Effector CD8-positive, alpha-beta T cell (primary cell): ENCODE results near the gene NPB.

Experiments used
- DNase-seq: peaks from one replicate; lab custom pipeline; 2025; lab: John Stamatoyannopoulos, UW

The NPB gene

DNA sequence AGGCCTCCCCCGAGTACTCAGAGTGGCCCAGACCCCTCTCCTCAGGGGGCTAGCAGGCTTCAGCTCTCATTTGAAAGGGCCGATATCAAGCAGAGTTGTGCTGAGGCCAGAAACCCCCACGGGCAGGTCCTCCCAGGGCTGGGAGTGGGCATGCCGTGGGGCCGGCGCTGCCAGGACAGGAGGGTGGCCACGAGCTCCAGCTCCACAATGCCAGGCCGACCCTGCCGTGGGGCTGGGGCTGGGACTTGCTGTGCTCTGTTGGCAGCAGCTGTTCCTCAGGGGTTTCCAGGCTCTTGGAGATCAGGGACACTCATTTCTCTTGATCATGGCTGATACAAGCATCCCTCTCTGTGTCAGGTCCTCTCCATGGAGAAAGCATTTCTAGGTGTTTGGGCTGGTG is 3.2 kb upstream of the NPB start:
- DNase-seq = no peak

DNA sequence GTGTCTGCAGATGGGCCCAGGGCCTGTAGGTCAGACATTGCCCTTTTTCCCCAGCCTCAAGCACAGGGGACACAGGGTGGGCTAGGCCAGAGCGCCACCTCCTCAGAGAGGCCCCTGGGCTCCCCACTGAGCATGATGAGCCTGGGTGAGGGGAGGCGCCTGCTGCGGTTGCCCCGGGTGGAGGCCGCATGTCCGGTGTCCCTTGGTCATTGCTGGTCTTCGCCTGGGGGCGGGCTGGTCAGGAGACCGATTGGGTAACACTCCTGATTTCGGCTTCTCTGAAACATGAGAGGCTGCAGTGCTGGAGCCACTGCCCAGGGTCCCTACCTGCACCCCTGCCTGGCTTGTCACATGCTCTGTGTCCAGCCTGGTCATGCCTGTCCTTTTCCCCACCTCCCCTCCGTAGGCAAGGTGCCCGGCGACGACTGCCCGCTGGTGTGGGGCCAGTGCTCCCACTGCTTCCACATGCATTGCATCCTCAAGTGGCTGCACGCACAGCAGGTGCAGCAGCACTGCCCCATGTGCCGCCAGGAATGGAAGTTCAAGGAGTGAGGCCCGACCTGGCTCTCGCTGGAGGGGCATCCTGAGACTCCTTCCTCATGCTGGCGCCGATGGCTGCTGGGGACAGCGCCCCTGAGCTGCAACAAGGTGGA is 2.4 kb upstream of the NPB start:
- no peak for DNase-seq

DNA sequence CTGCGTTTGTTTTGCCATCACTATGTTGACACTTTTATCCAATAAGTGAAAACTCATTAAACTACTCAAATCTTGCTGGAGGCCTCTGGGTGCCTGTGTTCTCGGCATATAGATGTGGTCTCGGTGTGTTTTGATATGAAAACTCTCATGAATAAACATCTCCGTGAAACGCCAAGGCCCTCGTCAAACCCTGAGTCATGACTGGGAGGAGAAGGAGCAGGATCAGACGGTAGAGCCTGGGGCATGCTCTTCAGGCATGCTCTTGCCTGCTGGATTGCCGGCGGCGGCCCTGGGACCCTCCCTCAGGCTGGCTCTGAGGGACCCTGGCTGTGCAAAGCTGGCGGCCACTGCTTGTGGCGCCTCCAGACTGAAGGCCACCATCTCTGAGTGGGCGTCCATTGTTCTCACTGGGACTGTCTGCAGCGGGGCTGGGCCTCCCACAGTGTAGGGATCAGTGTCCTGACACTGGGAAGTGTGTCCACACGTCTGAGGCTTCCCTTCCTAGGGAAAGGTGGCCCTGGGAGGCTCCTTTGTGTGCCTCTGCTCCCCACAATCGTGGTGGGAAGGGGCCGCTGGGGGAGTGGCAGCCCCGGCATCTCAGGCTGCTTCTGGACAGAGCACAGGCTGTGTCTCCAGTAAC is 1.7 kb upstream of the NPB start:
- no peak for DNase-seq

DNA sequence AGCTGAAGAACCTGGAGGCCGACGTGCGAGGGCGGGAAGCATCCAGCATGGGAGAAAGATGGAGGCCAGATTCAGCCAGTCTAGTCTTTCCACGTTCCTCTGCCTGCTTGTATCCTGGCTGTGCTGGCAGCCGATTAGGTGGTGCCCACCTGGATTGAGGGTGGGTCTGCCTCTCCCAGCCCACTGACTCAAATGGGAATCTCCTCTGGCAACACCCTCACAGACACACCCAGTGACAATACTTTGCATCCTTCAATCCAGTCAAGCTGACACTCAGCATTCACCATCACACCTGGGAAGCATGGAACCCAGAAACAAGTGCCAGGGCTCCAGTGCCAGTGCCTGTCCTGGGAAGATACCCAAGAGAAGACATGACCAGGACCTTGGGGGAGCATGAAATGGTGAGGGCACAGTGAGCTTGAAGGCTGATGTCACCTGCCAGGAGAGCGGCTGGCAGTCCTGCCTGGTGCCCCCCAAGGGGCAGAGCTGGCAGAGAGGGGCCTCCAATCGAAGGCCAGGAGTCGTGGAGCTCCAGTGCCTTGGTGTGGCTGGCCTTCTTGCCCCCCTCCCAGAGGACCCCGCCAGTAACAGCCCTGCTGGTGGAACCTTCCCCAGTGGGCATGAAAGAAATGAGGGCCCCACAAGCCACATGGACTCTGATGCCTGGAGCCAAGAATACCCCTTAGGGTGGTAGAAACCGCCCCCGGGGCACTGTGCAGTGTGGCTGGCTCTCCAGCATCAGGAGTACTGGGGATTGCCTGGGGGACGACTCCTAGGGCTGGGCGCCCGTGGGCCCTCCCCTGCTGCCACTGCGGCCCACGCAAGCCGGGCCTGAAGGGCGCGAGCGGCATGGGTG is 643 bp upstream of the NPB start:
- no peak for DNase-seq

DNA sequence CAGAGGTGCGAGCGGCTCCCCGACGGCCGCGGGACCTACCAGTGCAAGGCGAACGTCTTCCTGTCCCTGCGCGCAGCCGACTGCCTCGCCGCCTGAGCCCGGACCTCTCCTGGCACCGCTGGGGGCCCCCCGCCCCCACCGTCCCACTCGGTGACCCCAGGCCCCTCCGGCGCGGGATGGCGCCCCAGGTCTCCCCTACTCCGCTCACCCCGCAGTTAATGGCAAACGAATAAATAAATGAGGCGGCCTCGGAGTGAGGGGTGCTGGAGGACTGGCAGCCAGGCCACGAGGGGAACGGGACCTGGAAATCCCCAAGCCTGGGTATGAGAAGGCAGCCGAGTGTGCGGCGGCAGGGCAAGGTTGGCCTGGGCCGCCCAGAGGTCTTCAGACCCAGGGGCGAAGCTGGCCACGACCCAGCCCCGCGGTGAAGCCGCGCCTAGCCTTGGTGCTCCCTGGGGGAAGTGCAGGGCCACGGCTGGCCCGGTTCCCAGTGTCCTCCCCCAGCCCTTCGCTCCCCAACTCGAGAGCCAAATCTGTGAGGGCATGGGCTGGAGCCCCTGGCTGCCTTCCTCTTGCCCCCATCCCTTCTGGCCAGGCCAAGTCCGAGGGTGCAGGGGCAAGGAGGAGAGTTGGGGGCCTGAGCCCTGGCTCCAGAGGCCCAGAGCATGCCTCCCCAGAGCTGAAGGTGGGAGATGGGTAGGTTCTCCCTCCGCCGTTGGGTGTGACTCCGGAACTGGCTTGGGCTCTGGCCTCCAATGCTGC is 796 bp downstream of the NPB start:
- no peak for DNase-seq

DNA sequence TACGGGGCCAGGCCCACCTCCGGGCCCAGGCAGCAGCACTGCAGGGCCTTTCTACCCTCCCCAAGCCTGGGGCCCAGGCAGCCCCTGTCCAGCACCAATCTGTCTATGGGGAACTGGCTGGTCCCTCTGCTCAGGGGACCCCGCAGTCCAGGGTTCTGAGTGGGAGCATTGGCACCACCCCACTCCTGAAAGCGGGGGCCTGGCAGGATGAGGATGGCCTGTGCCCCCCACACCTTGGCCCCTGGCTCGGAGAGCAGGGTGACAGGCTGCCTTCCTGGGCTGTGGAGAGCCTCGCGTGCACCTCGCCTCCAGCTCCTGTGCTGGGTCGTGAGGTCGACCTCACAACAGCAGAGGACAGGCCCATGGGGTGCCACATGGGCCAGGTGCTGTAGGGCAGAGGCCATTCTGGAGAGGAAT is 1.4 kb downstream of the NPB start:
- DNase-seq = no peak

DNA sequence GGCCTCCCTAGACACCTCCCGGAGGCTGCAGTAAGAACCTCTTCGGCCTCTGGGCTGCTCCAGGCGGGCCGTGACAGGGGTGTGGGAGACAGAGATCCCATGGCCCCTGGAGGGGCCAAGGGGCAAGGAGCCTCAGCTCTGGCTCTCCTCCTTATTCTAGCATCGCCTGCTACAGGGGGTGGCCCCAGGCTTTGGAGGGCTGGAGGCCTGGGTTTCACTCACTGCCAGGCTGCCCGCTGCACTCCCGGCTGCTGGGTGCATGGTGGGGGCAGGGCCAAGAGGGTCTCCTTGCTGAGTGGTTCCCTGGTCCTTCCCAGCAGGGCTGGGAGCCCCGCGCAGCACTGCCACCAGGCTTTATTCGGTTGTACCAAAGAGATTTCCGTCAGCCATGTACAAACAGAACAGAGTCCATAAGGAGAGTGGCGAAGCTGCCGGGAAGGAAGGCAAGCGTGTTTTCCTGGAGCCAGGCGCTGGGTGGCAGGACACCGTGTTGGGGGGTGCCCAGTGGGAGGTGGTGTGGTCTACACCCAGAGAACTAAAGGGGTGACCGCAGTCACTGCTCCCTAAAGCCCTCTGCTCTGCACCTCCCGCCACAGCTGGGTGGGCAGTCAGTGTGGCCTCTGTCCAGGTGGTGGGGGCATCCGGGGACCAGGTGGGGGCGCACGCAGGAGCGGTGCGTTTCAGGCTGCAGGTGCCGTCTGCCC is 2.0 kb downstream of the NPB start:
- DNase-seq = no peak

DNA sequence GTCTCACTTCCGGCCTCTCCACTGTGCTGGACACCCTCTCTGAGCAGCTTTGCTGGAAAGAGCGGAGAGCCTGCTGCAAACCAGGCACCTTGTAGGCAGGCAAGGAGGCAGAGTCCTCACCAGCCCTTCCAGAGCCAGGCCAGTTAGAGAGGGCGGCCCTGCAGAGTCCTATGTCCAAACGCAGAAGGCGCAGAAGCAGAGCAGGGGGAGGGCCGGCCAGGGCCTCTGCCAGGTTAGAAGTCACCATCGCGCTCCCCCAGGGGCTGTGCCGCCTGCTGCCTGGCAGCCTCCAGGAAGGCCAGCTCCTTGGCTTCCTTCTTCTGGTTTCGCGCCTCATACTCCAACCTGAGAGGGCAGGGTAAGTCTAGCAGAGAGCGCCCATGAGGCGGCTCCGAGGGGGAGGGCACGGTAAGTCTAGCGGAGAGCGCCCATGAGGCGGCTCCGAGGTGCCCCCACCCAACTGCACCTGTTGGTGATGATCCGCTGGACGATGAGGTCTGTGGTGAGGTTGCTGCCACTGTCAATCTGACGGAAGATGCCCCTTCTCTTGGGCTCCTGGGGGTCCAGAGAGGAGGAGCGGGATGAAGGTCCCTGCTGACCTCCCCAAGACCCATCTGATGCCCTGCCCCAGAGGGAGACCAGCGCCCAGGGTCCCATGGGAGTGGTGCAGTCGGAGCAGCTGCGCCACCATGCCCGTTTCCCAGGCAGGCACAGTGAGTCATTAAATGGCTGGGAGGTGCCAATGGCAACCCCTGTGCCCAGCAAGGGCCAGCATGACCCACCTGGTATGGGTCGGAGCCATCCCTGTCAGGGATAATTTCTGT is 2.8 kb downstream of the NPB start:
- no peak for DNase-seq

DNA sequence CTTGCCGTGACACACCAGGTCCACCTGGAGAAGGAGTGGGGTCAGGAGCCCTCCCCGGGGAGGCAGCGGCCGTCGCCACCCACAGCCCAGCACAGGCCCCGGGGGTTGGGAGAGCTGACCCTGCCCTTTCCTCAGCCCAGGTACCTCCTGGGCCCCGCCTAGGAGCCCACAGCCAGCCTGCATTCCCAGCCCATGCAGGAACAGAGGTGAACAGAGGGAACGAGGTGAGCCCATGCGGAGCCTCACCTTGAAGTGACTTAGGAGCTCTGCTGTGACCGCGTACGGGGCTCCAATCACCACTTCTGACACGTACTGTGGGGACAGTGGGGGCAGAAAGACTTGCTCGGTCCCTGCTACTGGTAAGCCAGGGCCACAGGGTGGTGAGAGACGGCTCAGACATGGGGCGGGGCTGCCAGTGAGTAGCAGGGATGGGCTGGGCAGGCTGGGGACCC is 3.4 kb downstream of the NPB start:
- DNase-seq = no peak

DNA sequence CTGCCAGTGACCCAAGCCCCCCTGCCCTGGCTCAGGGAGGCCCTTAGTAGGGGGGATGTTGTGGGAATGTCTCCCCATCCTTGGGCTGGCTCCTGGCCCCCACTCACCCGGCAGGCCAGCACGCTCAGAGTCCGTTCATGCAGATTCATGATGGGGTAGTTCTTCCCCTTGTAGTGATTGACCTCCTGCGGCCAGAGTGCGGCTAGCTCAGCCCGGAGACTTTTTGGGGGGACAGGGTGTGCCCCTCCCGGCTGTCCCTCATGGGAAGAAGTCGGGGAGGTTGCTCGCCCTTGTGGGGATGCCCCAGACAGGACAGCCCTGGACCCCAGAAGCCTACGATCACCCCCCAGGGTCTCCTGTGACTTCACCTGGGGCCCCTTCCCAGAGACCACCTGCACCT is 4.0 kb downstream of the NPB start:
- no peak for DNase-seq

DNA sequence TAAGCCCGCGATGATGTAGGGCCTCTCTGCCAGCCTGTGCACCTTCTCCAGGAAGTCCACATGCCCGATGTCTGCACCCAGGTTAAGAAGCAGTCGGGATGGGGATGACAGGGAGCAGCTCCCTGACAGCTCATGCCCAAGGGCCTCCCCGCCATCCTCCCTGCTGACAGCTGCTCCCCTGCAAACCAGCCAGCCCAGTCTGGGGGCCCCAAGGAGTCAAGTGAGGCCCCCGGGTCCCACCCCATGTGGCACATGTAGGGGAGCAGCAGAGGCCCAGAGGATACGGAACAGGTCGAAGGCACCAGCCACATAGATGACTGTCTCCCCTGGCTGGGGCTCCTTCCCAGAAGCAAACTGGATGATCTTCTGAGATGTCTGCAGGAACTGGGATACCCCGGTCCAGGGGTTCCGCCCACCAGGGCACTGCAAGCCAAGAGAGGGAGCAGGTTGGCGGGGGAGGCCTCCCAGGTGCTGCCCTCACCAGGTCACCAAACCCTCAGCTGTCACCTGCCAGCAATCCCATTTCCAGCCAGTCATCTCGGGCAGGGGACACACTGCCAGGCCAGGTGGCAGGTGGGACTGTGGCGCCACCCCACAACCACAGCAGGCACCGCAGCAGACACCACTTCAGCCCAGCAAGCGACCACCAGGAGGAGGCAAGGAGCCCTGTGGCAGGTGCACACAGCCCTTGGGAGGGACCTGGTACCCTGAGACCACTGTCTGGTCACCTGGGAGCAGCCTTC is 4.6 kb downstream of the NPB start:
- no peak for DNase-seq

DNA sequence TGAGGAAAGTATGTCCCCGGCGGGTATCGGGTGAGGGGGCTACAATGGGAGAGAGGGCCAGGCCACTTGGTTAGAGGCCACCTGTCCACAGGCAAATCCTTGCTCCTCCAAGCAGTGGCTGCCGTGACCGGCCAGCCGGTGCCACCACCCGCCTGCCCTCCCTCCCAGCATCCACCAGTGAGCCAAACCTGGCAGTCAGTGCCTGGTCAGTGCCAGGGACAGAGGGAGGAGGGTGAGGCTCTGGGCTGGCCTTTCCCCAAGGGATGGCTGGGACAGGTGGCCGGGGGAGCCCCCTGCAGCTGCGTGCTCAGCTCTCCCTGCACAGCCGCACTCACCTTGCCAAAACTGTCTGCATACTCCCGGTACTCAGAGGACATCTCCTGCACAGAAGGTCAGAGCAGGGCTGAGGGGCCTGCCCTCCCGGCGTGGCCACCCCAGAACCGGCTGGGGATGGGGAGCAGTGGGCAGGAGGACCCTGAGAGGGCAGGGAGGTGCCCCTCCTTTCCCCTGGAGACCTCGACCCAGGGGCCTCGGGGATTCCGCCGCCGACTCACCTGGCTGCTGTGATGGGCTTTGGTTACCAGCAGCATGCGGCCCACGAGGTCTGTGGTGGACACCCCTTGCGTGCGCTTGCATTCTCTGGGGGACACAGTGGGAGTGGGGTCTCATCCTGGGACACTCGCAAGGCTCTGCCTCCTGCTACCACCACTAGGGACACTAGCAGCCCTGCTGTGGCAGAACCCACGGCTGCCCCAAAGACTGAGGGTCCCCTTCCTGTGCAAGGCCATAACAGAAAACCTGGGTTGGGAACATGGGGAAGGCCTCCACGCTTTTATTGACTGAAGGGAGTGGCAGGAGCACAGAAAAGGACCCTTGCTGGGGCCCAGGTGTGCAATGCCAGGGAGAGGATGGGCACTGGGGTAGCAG is 5.4 kb downstream of the NPB start:
- DNase-seq = no peak

DNA sequence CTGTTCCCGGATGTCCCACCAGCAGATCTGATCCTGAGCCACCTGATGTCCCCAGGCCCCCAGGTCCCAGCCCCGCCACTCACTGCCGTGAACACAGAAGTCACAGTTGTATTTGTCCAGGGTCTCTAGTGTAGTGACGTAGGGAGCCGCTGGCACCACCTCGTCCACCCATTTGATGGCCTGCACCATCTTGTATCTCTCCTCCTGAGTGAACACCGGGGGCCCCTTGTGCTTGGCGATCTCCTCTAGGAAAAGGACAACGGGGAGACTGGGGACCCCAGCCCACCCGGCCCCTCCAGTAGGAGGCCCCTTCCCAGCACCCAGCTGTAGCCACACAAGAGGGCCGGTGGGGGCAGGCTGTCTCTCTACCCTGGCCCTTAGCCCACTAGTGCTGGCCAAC is 6.8 kb downstream of the NPB start:
- DNase-seq = no peak

DNA sequence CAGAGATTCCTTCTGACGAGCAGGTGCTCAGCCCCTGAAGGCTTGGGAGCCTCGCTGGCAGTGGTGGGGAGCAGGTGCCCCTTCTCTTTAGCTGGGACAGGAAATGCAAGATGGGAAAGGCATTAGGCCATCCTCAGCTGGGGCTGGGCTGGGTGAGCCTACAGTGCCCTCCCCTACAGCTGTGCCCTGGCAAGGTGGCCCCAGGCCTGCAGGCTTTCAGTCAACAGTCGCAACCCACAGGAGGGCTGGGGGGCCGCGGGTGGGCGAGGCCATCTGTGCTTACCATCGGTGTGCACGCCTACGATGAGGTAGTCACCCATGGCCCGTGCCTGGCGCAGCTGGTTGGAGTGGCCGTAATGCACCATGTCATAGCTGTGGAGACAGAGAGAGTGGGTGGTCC is 7.2 kb downstream of the NPB start:
- no peak for DNase-seq

DNA sequence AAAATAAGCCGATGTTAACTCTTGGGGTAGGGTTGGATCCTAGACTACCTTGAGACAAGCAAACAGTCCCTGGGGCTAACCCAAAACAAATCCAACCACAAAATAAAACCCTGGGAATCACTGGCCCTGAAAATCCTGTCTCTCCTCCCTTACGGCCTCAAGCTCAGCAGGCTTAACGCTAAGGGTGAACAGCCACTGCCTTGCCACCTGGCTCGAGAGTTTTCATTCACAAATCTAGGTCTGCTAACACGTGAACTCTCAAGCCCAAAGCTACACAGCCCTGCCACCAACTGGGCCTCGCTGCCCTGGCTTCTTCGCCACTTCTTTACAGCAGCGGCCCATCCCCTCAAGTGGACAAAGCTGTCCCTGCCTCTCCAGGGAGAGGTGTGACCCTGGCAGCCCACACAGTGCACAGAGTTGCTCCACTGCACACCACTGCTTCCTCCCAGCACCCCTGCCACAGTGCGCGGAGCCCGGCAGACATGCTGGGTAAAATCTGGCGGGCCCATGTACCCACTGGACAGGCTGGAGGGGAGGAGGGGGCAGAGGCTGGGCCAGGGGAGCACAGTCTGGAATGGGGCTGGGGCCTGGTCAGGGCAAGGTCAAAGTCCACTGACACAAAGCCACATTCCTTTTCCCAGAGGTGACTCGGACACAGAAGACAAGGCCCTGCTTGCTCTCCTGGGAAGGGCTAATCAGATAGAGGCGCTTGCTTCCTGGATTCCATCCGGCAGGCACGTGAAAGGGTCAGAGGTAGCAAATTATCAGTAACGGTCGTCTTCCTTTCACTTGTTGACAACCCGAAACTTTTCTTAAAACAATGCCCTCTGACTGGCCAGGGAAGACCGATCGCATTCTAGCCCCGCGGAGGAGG is 8.2 kb downstream of the NPB start:
- no peak for DNase-seq

DNA sequence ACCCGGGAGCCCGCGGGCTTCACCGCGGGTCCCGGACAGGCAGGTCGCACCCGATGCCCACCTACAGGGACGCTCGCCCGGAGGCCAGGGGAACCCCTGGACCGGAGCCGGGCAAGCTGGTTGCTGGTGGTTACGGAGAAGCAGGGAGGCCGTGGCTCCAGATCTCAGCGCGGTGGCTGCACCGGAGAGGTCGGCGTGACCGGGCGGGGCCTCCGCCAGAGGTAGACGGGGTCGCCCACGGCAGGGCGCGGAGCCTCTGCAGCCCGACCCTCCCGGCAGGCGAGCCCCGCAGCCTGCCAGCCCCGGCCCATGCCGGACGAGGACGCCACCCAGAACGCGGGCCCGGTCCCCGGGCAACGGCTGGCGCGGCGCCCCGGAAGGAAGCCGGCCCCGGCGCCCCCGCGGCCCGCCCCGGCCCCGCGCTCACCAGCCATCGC is 8.8 kb downstream of the NPB start:
- no peak for DNase-seq

DNA sequence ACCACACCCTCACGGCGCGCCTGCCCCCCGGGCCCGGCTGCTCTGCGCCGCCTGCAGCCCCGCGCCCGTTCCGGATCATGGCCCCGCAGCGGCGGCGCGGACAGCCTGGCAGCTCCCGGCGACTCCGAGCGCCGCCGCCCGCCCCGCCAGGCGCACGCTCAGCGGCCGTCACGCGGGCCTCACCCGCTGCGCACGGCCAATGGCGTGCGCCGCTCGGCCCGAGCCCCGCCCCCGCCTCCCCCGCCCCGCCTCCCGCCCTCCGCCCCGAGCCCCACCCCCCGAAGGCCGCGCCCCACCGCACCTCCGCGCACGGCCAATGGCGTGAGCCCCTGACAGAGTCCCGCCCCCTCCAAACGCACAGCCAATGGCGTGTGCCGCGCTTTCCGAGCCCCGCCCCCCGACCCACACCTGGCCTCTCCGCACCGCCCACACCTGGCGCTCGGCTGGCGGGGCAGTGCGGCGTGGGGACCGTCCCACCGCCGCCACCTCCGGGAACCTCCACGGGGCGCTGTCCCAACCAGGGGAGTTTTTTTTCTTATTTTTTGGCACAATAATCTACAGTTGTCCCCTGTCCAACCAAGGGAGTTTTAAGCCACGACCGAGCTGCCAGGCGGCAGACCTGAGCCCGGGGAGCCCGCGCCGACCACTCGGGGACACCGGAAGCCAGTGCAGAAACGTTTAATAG is 9.4 kb downstream of the NPB start, which contains the start of gene PCYT2:
TSS of gene PCYT2 (minus strand) at position 123 of the 685 bp plus-strand sequence. CDS start at position 79, 44 bp downstream.
- DNase-seq = peak; percentile 91
